Mesendoderm (in vitro differentiated cells): ENCODE data around the gene SH3GLB2.

Source experiments
- DNase-seq: peaks from one replicate; pipeline ENCODE4 v3.0.0; 2013
- H2AK5ac ChIP-seq: 2 replicates; pipeline ENCODE4 v1.6.1; 2013; ENCODE audit warnings: low read length, inconsistent platforms
- H2BK120ac ChIP-seq: 2 replicates; pipeline ENCODE4 v1.6.1; 2013; ENCODE audit warnings: low read depth, mild to moderate bottlenecking, low read length, moderate library complexity, mixed read lengths
- H2BK15ac ChIP-seq: replicated peaks from 2 replicates; pipeline ENCODE4 v1.6.1; 2013; ENCODE audit warnings: low read depth, mild to moderate bottlenecking, moderate library complexity
- H2BK5ac ChIP-seq: 2 replicates; pipeline ENCODE4 v1.6.1; 2013; ENCODE audit warnings: low read length, inconsistent platforms
- H3K18ac ChIP-seq: 2 replicates; pipeline ENCODE4 v1.6.1; 2013; ENCODE audit warnings: mild to moderate bottlenecking, low read length, mixed read lengths
- H3K23ac ChIP-seq: one replicate; pipeline ENCODE4 v1.6.1; 2013; ENCODE audit warnings: low read length
- H3K27ac ChIP-seq: 2 replicates; pipeline ENCODE4 v1.5.1; 2013; ENCODE audit warnings: low read depth, mild to moderate bottlenecking, inconsistent platforms, low read length, moderate library complexity
- H3K27me3 ChIP-seq: 2 replicates; pipeline ENCODE4 v1.6.1; 2013; ENCODE audit warnings: low read length, control low read depth, mild to moderate bottlenecking, inconsistent platforms; ENCODE audit not compliant: insufficient read depth, poor library complexity
- H3K36me3 ChIP-seq: 2 replicates; pipeline ENCODE4 v1.6.1; 2013; ENCODE audit warnings: low read length, inconsistent platforms; ENCODE audit not compliant: control insufficient read depth, insufficient read depth
- H3K4ac ChIP-seq: one replicate; pipeline ENCODE4 v1.6.1; 2013; ENCODE audit warnings: low read depth, mild to moderate bottlenecking, low read length, moderate library complexity
- H3K4me1 ChIP-seq: 2 replicates; pipeline ENCODE4 v1.6.1; 2013; ENCODE audit warnings: low read depth, low read length, inconsistent platforms; ENCODE audit not compliant: control insufficient read depth
- H3K4me2 ChIP-seq: 2 replicates; pipeline ENCODE4 v1.6.1; 2013; ENCODE audit warnings: low read length
- H3K4me3 ChIP-seq: 2 replicates; pipeline ENCODE4 v1.5.1; 2013; ENCODE audit warnings: mild to moderate bottlenecking, low read length
- H3K56ac ChIP-seq: one replicate; pipeline ENCODE4 v1.6.1; 2013; ENCODE audit warnings: low read length
- H3K79me1 ChIP-seq: 2 replicates; pipeline ENCODE4 v1.6.1; 2013; ENCODE audit warnings: low read length, inconsistent platforms
- H3K79me2 ChIP-seq: 2 replicates; pipeline ENCODE4 v1.6.1; 2013; ENCODE audit warnings: mild to moderate bottlenecking, low read length; ENCODE audit not compliant: control insufficient read depth, insufficient read depth
- H3K9ac ChIP-seq: 2 replicates; pipeline ENCODE4 v1.6.1; 2013; ENCODE audit warnings: low read length, inconsistent platforms
- H4K5ac ChIP-seq: one replicate; pipeline ENCODE4 v1.6.1; 2013; ENCODE audit warnings: low read length
- H4K8ac ChIP-seq: one replicate; pipeline ENCODE4 v1.6.1; 2013; ENCODE audit warnings: low read depth, mild to moderate bottlenecking, control low read depth, low read length, moderate library complexity
- WGBS: extraction: QIAGEN DNeasy Blood & Tissue Kit; methylation state at CpG from one replicate; pipeline ENCODE4 v1.1.7; 2013; ENCODE audit warnings: low lambda C conversion rate, missing lambda C conversion rate; ENCODE audit not compliant: insufficient coverage; ENCODE audit errors: extremely low coverage; 5-methylcytosine and 5-hydroxymethylcytosine counted together

Gene SH3GLB2

DNA sequence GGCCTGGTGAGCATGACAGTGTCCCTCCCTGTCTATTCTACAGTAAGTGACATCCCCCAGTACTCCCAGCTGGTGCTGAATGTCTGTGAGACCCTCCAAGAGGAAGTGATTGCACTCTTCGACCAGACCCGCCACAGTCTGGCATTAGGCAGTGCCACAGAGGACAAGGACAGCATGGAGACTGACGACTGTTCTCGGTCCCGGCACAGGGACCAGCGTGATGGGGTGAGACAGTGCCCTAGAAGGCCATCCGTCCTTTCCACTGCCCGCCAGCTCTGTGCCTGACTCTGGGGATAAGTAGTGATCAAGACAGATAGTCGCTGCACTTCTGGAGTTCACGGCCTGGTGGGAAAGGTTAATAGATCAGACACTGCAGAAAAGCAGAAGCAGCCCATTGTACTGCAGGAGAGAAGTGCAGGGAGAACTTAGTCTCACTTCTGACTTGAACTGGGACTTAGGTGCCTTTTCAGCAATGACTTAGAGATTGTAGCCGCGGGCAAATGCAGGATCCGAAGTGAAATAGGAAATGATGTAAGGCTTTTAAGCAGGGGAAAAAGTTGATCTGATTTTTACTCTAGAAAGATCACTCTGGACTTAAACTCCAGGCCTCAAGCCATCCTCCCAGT lies 28.4 kb downstream of the SH3GLB2 start:
- H3K4me1 ChIP-seq: no peaks in the 10 kb centered on the region
- H3K18ac ChIP-seq: no peak overlapping the region
- no peak for DNase-seq
- H3K4me2 ChIP-seq: no peak overlapping the region
- H2BK120ac ChIP-seq: no peak overlapping the region
- H2BK15ac ChIP-seq: no peak overlapping the region
- no peak overlapping the region for H3K27ac ChIP-seq
- H3K36me3 ChIP-seq: peaks cover 49% of the 10 kb centered on the region
- no peak overlapping the region for H3K9ac ChIP-seq
- no CpG with 5 or more reads among the region's 13 CpGs for WGBS
- H3K79me1 ChIP-seq: no peaks in the 10 kb centered on the region
- no peaks in the 10 kb centered on the region for H3K79me2 ChIP-seq
- no peak overlapping the region for H4K5ac ChIP-seq
- H3K4me3 ChIP-seq: no peak overlapping the region
- H3K4ac ChIP-seq: no peak overlapping the region
- no peaks in the 10 kb centered on the region for H3K27me3 ChIP-seq
- H3K56ac ChIP-seq: no peak overlapping the region
- no peak overlapping the region for H2BK5ac ChIP-seq
- no peak overlapping the region for H2AK5ac ChIP-seq
- no peak overlapping the region for H4K8ac ChIP-seq
- H3K23ac ChIP-seq: no peak overlapping the region

DNA sequence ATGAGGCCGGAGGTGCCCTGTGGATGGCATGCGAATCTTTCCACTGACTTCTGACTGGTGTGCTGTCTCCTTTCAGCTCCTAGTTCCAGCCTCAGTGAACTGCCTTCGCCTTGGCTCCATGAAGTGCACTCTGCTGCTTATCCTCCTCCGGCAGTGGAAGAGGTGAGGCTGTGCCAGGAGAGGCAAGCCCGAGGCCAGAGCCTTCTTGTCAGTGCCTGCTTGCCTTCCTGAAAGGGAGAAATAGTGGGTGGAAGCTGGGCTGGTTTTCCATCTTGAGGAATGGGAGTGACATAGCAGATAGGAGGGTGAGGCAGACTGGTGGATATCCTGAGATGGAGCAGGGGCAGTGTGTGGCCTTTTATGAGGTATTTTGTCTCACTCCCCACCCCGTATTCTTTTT lies 29.7 kb downstream of the SH3GLB2 start:
- Histone ChIP-seq H3K27me3 (no peaks in the 10 kb centered on the region), H4K8ac (no peak overlapping the region), H3K23ac (no peak overlapping the region), H3K9ac (no peak overlapping the region), H3K79me1 (no peaks in the 10 kb centered on the region), H3K18ac (no peak overlapping the region), H3K4me3 (no peak overlapping the region), H3K27ac (no peak overlapping the region), H2BK120ac (no peak overlapping the region), H3K56ac (no peak overlapping the region), H3K4me2 (no peak overlapping the region), H2BK5ac (no peak overlapping the region), H2BK15ac (no peak overlapping the region), H3K4me1 (no peaks in the 10 kb centered on the region), H3K79me2 (no peaks in the 10 kb centered on the region), H3K36me3 (peaks cover 53% of the 10 kb centered on the region), H4K5ac (no peak overlapping the region), H3K4ac (no peak overlapping the region), H2AK5ac (no peak overlapping the region)
- no peak for DNase-seq
- no CpG with 5 or more reads among the region's 6 CpGs for WGBS

DNA sequence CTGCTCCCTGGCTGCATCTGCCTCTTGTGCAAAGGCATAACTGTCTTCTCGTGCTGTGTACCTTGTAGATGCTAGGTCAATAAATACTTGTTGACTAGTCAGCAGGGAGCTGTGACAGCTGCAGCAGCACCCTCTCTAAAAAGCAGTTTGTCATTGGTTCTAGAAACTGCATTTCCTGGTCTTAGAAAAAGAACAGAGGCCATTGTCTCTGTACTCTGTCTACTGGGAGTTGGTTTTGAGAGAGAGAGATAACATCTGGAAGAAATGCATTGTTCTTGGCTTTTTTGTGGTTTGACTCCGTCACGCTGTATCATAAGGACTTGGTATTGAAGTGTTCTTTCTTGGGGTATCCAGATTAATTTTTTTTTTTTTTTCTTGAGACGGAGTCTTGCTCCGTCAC lies 32.3 kb downstream of the SH3GLB2 start:
- Histone ChIP-seq H4K5ac (no peak overlapping the region), H3K27me3 (no peaks in the 10 kb centered on the region), H2BK120ac (no peak overlapping the region), H3K36me3 (peaks cover 45% of the 10 kb centered on the region), H3K4me1 (no peaks in the 10 kb centered on the region), H3K79me1 (no peaks in the 10 kb centered on the region), H3K4ac (no peak overlapping the region), H3K79me2 (no peaks in the 10 kb centered on the region), H4K8ac (no peak overlapping the region), H3K4me2 (no peak overlapping the region), H3K56ac (no peak overlapping the region), H3K18ac (no peak overlapping the region), H3K4me3 (no peak overlapping the region), H3K27ac (no peak overlapping the region), H3K23ac (no peak overlapping the region), H3K9ac (no peak overlapping the region), H2BK15ac (no peak overlapping the region), H2AK5ac (no peak overlapping the region), H2BK5ac (no peak overlapping the region)
- WGBS: no CpG with 5 or more reads among the region's 5 CpGs
- DNase-seq: no peak

DNA sequence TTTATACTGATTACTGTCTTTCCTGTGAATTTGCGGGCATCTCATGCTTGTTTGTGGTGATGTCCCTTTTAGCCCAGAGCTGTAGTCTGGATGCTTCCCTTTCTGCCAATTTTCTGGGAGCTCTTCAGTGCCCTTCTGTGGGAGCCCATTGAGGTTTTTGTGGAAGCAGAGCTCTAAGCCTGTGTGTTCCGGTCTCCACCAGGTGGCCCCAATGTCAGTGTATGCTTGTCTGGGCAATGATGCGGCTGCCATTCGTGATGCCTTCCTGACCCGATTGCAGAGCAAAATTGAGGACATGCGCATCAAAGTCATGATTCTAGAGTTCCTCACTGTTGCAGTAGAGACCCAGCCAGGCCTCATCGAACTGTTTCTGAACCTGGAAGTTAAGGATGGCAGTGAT lies 35.1 kb downstream of the SH3GLB2 start:
- H3K56ac ChIP-seq: no peak overlapping the region
- H3K4me1 ChIP-seq: no peaks in the 10 kb centered on the region
- H3K23ac ChIP-seq: no peak overlapping the region
- H3K4me3 ChIP-seq: no peak overlapping the region
- no peak overlapping the region for H2BK15ac ChIP-seq
- no peaks in the 10 kb centered on the region for H3K79me2 ChIP-seq
- H3K27me3 ChIP-seq: no peaks in the 10 kb centered on the region
- WGBS: no CpG with 5 or more reads among the region's 7 CpGs
- H2BK5ac ChIP-seq: no peak overlapping the region
- no peak overlapping the region for H3K4ac ChIP-seq
- no peak overlapping the region for H3K4me2 ChIP-seq
- H4K5ac ChIP-seq: no peak overlapping the region
- H3K79me1 ChIP-seq: no peaks in the 10 kb centered on the region
- peak; percentile 37 for DNase-seq
- H3K36me3 ChIP-seq: peaks cover 33% of the 10 kb centered on the region
- H2AK5ac ChIP-seq: no peak overlapping the region
- H2BK120ac ChIP-seq: no peak overlapping the region
- no peak overlapping the region for H3K18ac ChIP-seq
- no peak overlapping the region for H4K8ac ChIP-seq
- H3K9ac ChIP-seq: no peak overlapping the region
- H3K27ac ChIP-seq: no peak overlapping the region

DNA sequence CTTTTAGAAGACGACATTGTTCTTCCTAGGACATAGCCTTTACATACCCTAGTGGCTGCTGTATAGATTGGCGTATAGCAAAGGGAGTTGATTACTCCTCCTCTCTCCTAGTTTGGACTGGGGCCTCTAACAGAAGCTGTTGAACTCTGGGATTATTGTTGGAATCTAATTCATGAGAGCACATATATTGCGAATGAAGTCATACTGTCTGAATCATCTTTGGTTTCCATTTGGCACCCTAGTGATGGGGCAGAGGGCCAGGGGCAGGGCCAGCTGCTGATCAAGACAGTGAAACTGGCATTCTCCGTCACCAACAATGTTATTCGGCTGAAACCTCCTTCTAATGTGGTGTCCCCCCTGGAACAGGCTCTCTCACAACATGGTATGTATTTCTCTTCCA lies 40.3 kb downstream of the SH3GLB2 start:
- no peaks in the 10 kb centered on the region for H3K4me1 ChIP-seq
- no peak overlapping the region for H4K8ac ChIP-seq
- no peak overlapping the region for H2BK15ac ChIP-seq
- H4K5ac ChIP-seq: no peak overlapping the region
- H3K79me1 ChIP-seq: no peaks in the 10 kb centered on the region
- H3K27me3 ChIP-seq: no peaks in the 10 kb centered on the region
- no peak overlapping the region for H3K9ac ChIP-seq
- H3K4me2 ChIP-seq: no peak overlapping the region
- no peak overlapping the region for H3K4me3 ChIP-seq
- H3K23ac ChIP-seq: no peak overlapping the region
- no peak overlapping the region for H2BK5ac ChIP-seq
- no peak overlapping the region for H3K18ac ChIP-seq
- H2BK120ac ChIP-seq: no peak overlapping the region
- H3K27ac ChIP-seq: no peak overlapping the region
- no peak overlapping the region for H2AK5ac ChIP-seq
- H3K79me2 ChIP-seq: no peaks in the 10 kb centered on the region
- no peak for DNase-seq
- H3K4ac ChIP-seq: no peak overlapping the region
- no peak overlapping the region for H3K56ac ChIP-seq
- no CpG with 5 or more reads among the region's 5 CpGs for WGBS
- peaks cover 14% of the 10 kb centered on the region for H3K36me3 ChIP-seq

DNA sequence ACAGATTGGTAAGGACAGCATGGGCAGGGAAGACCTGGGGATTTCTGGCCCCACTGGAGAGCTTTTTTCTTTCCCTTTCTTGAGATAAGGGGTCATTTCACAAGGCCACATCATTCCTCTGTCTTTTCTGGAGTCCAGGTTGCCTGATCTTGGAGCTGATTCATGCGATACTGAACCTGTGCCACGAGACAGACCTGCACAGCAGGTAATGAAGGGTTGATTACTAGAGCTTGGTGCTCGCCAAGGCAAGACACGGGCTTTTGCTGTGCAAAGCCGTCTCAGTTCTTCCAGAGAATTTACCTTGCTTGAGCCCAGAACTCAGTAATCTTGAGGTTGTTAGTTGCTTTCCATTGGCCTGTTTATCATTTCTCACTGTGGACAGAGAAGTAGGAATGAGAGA lies 41.5 kb downstream of the SH3GLB2 start:
- no peaks in the 10 kb centered on the region for H3K79me1 ChIP-seq
- no peak overlapping the region for H2AK5ac ChIP-seq
- no peaks in the 10 kb centered on the region for H3K4me1 ChIP-seq
- no peak overlapping the region for H3K4ac ChIP-seq
- H4K8ac ChIP-seq: no peak overlapping the region
- no CpG with 5 or more reads among the region's 5 CpGs for WGBS
- DNase-seq: no peak
- no peak overlapping the region for H3K4me3 ChIP-seq
- no peaks in the 10 kb centered on the region for H3K79me2 ChIP-seq
- H3K23ac ChIP-seq: no peak overlapping the region
- no peaks in the 10 kb centered on the region for H3K27me3 ChIP-seq
- no peak overlapping the region for H2BK120ac ChIP-seq
- no peak overlapping the region for H3K27ac ChIP-seq
- no peak overlapping the region for H3K56ac ChIP-seq
- H2BK5ac ChIP-seq: no peak overlapping the region
- no peak overlapping the region for H3K18ac ChIP-seq
- H2BK15ac ChIP-seq: no peak overlapping the region
- H4K5ac ChIP-seq: no peak overlapping the region
- peaks cover 16% of the 10 kb centered on the region for H3K36me3 ChIP-seq
- H3K4me2 ChIP-seq: no peak overlapping the region
- H3K9ac ChIP-seq: no peak overlapping the region
